Transverse colon (tissue), 4 donors: Measurements from ENCODE around the gene BEST4. TPM values are rescaled to one million over a fixed set of nuclear protein-coding genes. Genes with fewer than 3 reads are reported as not detected.

Source experiments
- DNase-seq: peaks from one replicate; pipeline ENCODE4 v3.0.0-alpha.2; 2019
- H3K27ac ChIP-seq, 4 donors: fragments of 200-600 bp; sonication (generic); 2 replicates each; pipeline ENCODE4 v1.5.1; 2016 to 2018; ENCODE audit warnings: inconsistent platforms in 4 of 4
- H3K27me3 ChIP-seq: fragments of 200-600 bp; sonication (generic); 2 replicates; pipeline ENCODE4 v1.5.1; 2017; ENCODE audit warnings: inconsistent platforms
- H3K36me3 ChIP-seq, 4 donors: fragments of 200-600 bp; sonication (generic); 2 replicates each; pipeline ENCODE4 v1.5.1; 2017 to 2019; ENCODE audit warnings: inconsistent platforms in 4 of 4
- H3K4me1 ChIP-seq, 4 donors: fragments of 200-600 bp; sonication (generic); 2 replicates each; pipeline ENCODE4 v1.5.1; 2017 to 2020; ENCODE audit warnings: inconsistent platforms in 4 of 4
- H3K4me3 ChIP-seq, 4 donors: fragments of 200-600 bp; sonication (generic); 1 replicate in 1 of 4; 2 replicates in 3 of 4; pipeline versions ENCODE4 v1.5.1 to v1.6.1; 2017 to 2019; ENCODE audit warnings: inconsistent platforms in 4 of 4
- H3K9me3 ChIP-seq, 2 donors: fragments of 200-600 bp; sonication (generic); 2 replicates each; pipeline ENCODE4 v1.5.1; 2017 to 2019; ENCODE audit warnings: inconsistent platforms in 2 of 2
- EP300 ChIP-seq: sonication (generic); formaldehyde crosslinking; IDR thresholded peaks from one replicate; pipeline ENCODE4 v1.6.1; 2017; ENCODE audit warnings: antibody characterized with exemption, low read depth
- POLR2A ChIP-seq: fragments of 450-650 bp; IDR thresholded peaks from one replicate; pipeline ENCODE4 v1.6.1; 2016; ENCODE audit warnings: antibody characterized with exemption, mild to moderate bottlenecking, moderate library complexity
- POLR2AphosphoS5 ChIP-seq, 3 donors: sonication (generic); formaldehyde crosslinking; IDR thresholded peaks; one replicate each; pipeline ENCODE4 v1.6.1; 2016; ENCODE audit warnings: antibody characterized with exemption in 3 of 3
- WGBS, 2 donors: methylation state at CpG; one replicate each; pipeline ENCODE4 v1.1.5; 2018; ENCODE audit warnings: low coverage in 1 of 2; 5-methylcytosine and 5-hydroxymethylcytosine counted together
- in situ Hi-C, 4 donors: fragments of 200-750 bp; cut with MboI; loops; one replicate each; pipeline versions ENCODE4 v1.15.0 to v1.15.1; 2017; ENCODE audit warnings: low sequenced_read_pairs in 3 of 4, low pct_ligation_motif_present in 1 of 4, low pct_unique_long_range_greater_than_20kb in 1 of 4
- intact Hi-C: fragments of 100-400 bp; cut with DNase I; formaldehyde crosslinking; loops from one replicate; pipeline ENCODE4 v1.15.1; 2023; ENCODE audit warnings: low total_unique reads
- total RNA-seq, 4 donors: library from RNA; depleted of rRNA; stranded (reverse); fragments of >200 nt; gene quantifications; one replicate each; pipeline ENCODE4 v1.1.0, GENCODE V29; 2016
- TF ChIP-seq, protein P1 (sequence below), 5 experiments: fragments of 200-600 bp in 3 of 5; fragments of 450-650 bp in 2 of 5; sonication (generic) in 3 of 5; IDR thresholded peaks; 1 replicate in 2 of 5; 2 replicates in 3 of 5; pipeline ENCODE4 v1.5.1; 2016 to 2017; ENCODE audit warnings: antibody characterized with exemption in 5 of 5, inconsistent platforms in 3 of 5, mild to moderate bottlenecking in 2 of 5, moderate library complexity in 1 of 5

Gene BEST4
- total RNA-seq, 4 donors from 2014 or later, result 48.8 to 208 (median 92.3) TPM

DNA sequence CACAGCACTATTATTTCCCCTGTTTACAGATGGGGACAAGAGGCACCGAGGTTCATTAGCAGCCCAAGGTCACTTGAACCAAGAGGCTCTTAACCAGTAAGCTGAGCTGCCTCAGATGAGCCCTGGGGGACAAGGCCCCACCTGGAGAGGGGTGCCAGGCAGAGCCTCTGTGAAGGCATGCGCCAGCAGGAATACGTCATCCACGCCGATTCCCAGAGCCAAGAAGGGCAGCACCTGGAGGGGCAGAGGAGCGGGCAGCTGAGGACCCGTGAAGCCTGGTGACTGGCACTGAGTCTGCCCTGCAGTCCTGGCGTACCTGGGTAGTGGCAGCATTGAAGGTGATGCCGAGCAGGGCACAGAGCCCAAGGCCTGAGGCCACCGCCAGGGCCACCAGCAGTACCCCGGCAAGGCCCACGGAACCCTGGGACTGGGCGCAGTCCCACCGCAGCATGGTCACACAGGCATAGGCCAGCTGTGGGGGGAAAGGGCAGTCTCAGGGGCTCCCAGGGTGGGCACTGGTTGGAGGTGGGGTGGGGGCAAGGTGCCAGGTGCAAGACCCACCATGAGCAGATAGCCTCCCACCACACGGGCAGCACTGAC lies 41.0 kb upstream of the BEST4 start:
- intact Hi-C loops, result no loop called here
- no peak for DNase-seq

GRCh38 chr1:44828003-44828651 lies 40.2 kb upstream of the BEST4 start:
- H3K36me3 ChIP-seq, result no peaks in the 10 kb centered on the region
- intact Hi-C loops (no loop called here), in situ Hi-C loops (loop anchor here in 3 of 4 donors (25.0 kb wide), 3 partner anchors 184 to 659 kb away; partner anchors contain the start of genes HECTD3 (in 1 of the 3), TESK2 (in 1 of the 3) and UROD (in 1 of the 3))
- no peaks in the 10 kb centered on the region for H3K4me1 ChIP-seq
- no peaks in the 10 kb centered on the region for H3K9me3 ChIP-seq
- no peak for DNase-seq
- no peak overlapping the region for H3K4me3 ChIP-seq
- no peak overlapping the region for H3K27ac ChIP-seq
- TF ChIP-seq POLR2A (no peak), EP300 (no peak), POLR2AphosphoS5 (IDR thresholded peaks at IDR 0.05) (no peak)
- TF ChIP-seq, protein P1, sequence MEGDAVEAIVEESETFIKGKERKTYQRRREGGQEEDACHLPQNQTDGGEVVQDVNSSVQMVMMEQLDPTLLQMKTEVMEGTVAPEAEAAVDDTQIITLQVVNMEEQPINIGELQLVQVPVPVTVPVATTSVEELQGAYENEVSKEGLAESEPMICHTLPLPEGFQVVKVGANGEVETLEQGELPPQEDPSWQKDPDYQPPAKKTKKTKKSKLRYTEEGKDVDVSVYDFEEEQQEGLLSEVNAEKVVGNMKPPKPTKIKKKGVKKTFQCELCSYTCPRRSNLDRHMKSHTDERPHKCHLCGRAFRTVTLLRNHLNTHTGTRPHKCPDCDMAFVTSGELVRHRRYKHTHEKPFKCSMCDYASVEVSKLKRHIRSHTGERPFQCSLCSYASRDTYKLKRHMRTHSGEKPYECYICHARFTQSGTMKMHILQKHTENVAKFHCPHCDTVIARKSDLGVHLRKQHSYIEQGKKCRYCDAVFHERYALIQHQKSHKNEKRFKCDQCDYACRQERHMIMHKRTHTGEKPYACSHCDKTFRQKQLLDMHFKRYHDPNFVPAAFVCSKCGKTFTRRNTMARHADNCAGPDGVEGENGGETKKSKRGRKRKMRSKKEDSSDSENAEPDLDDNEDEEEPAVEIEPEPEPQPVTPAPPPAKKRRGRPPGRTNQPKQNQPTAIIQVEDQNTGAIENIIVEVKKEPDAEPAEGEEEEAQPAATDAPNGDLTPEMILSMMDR (IDR thresholded peaks at IDR 0.05), result no peak
- H3K27me3 ChIP-seq, result no peaks in the 10 kb centered on the region
- WGBS, 2 donors, result 94 to 100% methylated on average over 6 to 21 of the region's 21 CpGs

More for the DNA sequence above, 41.0 kb upstream of the BEST4 start:
- WGBS, 2 donors, result 96% methylated on average over 15 of the region's 15 CpGs; no CpG with 5 or more reads in 1 of the 2 donors
- in situ Hi-C loops, result loop anchor here in 3 of 4 donors (25.0 kb wide), 3 partner anchors 183 to 658 kb away; partner anchors contain the start of genes HECTD3 (in 1 of the 3), TESK2 (in 1 of the 3) and UROD (in 1 of the 3)
- no peaks in the 10 kb centered on the region for H3K36me3 ChIP-seq
- H3K9me3 ChIP-seq, result no peaks in the 10 kb centered on the region
- H3K4me3 ChIP-seq, result no peak overlapping the region
- TF ChIP-seq POLR2AphosphoS5 (IDR thresholded peaks at IDR 0.05), result no peak
- TF ChIP-seq, protein P1 (IDR thresholded peaks at IDR 0.05), result no peak
- TF ChIP-seq EP300, result no peak
- TF ChIP-seq POLR2A, result no peak
- no peaks in the 10 kb centered on the region for H3K4me1 ChIP-seq
- H3K27ac ChIP-seq, result no peak overlapping the region
- H3K27me3 ChIP-seq, result no peaks in the 10 kb centered on the region

- H3K27ac ChIP-seq, result no peak overlapping the region
- no peak for DNase-seq
- TF ChIP-seq EP300, result no peak
- no peak for TF ChIP-seq POLR2A
- TF ChIP-seq, protein P1 (IDR thresholded peaks at IDR 0.05), result no peak
- no peak for TF ChIP-seq POLR2AphosphoS5 (IDR thresholded peaks at IDR 0.05)
- intact Hi-C loops, result no loop called here
- in situ Hi-C loops, result loop anchor here in 3 of 4 donors (25.0 kb wide), 3 partner anchors 185 to 660 kb away; partner anchors contain the start of genes HECTD3 (in 1 of the 3), TESK2 (in 1 of the 3) and UROD (in 1 of the 3)
- H3K9me3 ChIP-seq, result no peaks in the 10 kb centered on the region
- no peaks in the 10 kb centered on the region for H3K36me3 ChIP-seq
- no peak overlapping the region for H3K4me3 ChIP-seq
- WGBS, 2 donors, result 90% methylated on average over 28 of the region's 28 CpGs; no CpG with 5 or more reads in 1 of the 2 donors
- H3K4me1 ChIP-seq, result no peaks in the 10 kb centered on the region
- no peaks in the 10 kb centered on the region for H3K27me3 ChIP-seq
These were observed 39.4 kb upstream of the BEST4 start for GRCh38 chr1:44827197-44828002.
